Fibroblast of mammary gland (primary cell): ENCODE results near the gene ABCC4.
A peak's percentile ranks its signal among the peaks of the same experiment; 100 is the strongest.

Experiments used
- DNase-seq: peaks from one replicate; pipeline ENCODE4 v3.0.0-alpha.2; 2010; ENCODE audit warnings: low read depth
- H3K4me3 ChIP-seq: 2 replicates; pipeline ENCODE4 v1.5.1; 2011; ENCODE audit warnings: low read depth, mild to moderate bottlenecking, low read length, moderate library complexity; ENCODE audit not compliant: control insufficient read depth
- TF ChIP-seq, protein P1 (sequence below): conservative IDR thresholded peaks from 2 replicates; pipeline ENCODE4 v1.5.1; 2011; ENCODE audit warnings: low read depth, low read length, inconsistent platforms; ENCODE audit not compliant: control insufficient read depth, insufficient read depth

The ABCC4 gene

DNA sequence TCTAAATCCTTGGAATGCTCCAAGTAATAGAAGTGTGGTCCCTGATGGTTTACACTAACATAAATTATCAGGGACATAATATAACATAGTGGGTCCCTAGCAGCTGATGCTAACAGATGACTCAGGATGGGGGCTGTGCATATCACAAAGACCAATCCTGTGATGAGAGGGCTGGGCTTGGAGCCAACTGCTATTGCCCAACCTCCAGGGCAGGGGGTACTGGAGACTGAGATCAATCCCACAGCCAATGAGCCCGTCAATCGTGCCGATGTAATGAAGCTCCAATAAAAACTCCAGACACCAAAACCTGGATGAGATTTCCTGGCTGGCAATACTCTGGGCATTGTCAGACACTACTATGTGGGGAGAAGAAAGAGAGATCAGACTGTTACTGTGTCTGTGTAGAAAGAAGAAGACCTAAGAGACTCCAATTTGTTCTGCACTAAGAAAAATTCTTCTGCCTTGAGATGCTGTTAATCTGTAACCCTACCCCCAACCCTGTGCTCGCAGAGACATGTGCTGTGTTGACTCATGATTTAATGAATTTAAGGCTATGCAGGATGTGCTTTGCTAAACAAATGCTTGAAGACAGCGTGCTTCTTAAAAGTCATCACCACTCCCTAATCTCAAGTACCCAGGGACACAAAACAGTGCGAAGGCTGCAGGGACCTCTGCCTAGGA, 33.4 kb downstream of the ABCC4 start:
- no peak overlapping the region for H3K4me3 ChIP-seq
- TF ChIP-seq, protein P1, sequence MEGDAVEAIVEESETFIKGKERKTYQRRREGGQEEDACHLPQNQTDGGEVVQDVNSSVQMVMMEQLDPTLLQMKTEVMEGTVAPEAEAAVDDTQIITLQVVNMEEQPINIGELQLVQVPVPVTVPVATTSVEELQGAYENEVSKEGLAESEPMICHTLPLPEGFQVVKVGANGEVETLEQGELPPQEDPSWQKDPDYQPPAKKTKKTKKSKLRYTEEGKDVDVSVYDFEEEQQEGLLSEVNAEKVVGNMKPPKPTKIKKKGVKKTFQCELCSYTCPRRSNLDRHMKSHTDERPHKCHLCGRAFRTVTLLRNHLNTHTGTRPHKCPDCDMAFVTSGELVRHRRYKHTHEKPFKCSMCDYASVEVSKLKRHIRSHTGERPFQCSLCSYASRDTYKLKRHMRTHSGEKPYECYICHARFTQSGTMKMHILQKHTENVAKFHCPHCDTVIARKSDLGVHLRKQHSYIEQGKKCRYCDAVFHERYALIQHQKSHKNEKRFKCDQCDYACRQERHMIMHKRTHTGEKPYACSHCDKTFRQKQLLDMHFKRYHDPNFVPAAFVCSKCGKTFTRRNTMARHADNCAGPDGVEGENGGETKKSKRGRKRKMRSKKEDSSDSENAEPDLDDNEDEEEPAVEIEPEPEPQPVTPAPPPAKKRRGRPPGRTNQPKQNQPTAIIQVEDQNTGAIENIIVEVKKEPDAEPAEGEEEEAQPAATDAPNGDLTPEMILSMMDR = no peak
- peak; percentile 93 for DNase-seq

DNA sequence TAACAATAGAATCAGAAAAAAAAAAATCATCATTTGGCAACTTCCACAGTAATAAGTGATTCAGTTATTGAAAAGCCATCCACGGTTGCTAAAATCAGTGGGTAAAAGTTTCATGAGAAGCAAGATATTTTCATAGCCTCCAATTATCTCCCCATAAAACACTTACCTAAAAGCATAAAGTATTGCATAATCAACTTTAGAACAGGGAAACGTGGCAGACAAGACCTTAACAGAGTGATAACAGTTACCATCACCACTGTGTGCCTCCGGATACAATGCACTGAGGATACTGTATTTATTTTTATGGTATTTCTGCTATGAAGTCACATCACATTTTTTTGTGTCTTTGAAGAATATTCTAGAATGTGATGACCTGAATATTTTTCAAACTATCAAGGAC, 37.0 kb downstream of the ABCC4 start:
- DNase-seq = no peak
- H3K4me3 ChIP-seq = no peak overlapping the region
- TF ChIP-seq, protein P1 = no peak

DNA sequence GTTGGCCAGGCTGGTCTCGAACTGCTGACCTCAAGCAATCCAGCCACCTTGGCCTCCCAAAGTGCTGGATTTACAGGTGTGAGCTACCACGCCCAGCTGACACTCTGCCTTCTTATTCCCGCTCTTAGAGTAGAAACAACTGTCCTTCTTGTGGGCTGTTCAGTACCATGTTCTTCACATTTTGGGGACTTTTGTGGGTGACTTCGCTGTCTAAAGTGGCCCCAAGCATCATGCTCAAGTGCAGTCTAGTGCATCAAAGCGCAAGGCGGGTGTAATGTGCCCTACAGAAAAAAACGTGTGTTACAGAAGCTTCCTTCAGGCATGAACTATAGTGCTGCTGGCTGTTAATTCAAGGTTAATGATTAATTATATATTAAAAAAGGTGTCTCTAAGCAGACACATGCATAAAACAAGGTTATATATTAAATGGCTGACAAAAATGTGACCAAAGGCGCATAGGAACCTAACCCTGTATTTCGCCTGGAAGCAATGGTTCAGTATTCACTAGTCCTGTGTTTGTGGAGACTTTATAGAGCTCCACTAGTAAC, 38.3 kb downstream of the ABCC4 start:
- TF ChIP-seq, protein P1 = no peak
- H3K4me3 ChIP-seq = no peak overlapping the region
- no peak for DNase-seq

DNA sequence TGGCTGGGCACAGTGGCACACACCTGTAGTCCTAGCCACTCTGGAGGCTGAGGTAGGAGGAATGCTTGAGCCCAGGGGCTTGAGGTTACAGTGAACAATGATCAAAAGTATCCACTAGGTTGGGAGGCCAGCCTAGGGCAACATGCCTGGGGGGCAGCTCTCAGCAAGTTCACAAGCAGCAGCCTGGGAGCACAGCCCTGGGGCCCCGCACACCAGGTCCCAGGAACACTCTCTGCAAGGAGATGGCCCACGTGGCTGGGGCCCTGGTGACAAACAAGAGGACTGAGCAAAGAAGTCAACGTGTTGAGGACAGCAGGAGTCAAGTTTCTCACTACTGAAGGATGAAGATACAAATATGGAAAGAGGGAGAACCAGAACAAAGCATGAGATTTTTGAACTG, 39.3 kb downstream of the ABCC4 start:
- TF ChIP-seq, protein P1 = no peak
- no peak for DNase-seq
- H3K4me3 ChIP-seq = no peak overlapping the region

DNA sequence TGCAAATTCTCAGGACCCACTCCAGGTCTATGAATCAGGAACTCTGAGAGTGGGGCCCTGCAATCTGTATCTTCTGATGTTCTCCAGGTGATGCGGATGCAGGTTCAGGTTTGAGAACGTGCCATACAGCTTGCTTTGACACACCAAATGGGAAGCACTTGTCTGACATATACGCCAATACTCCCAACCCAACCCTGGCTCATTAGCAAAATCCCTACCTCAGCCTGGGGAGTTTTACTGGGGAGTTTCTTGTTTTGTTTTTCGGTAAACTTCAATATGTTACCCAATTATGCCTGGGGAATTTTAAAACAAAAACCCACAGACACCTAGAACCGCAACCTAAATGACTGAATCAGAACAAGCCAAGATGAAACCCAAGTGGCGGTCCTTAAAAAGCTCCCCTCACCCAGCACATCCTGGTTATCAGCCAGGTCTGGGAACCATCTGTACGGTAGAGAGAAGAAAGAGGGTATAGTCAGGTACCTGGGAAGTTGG, 41.2 kb downstream of the ABCC4 start:
- TF ChIP-seq, protein P1 = no peak
- DNase-seq = no peak
- H3K4me3 ChIP-seq = no peak overlapping the region

DNA sequence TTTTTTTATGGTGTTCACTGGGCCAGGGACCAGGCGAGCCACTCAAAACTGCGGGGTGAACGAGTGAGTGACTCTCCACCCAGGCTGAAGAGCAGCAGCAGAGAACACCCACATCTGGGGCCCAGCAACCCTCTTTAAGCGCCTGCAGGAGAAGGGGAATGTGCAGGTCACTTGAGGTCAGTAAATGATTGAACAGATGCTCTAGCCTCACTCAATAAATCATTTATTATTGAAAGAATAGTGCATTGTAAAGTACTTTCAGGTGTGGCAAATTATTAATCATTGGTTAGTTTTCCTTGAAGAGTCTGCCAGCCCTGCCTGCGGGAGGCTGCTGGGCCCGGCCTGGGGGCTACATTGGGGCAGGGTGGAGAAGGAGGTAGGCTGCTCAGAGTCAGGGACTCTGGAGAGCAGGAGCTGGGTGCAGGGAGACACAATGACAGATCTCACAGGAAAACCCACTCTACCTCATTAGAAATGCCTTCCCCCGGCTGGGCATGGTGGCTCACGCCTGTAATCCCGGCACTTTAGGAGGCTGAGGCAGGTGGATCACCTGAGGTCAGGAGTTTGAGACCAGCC, 42.5 kb downstream of the ABCC4 start:
- no peak overlapping the region for H3K4me3 ChIP-seq
- TF ChIP-seq, protein P1 = no peak
- no peak for DNase-seq
